Epithelial cell of esophagus (primary cell): ENCODE data around the gene SMYD1.
A peak's percentile ranks its signal among the peaks of the same experiment; 100 is the strongest.

Experiments
- DNase-seq: peaks from one replicate; pipeline ENCODE4 v3.0.0; 2010; ENCODE audit warnings: low read depth
- H3K4me3 ChIP-seq: 2 replicates; pipeline ENCODE4 v1.5.1; 2011; ENCODE audit warnings: mild to moderate bottlenecking, low read length, control low read depth
- CTCF ChIP-seq: IDR thresholded peaks from 2 replicates; pipeline ENCODE4 v1.5.1; 2011; ENCODE audit warnings: low read depth, mild to moderate bottlenecking, low read length, control low read depth, inconsistent platforms; ENCODE audit not compliant: insufficient read depth; ENCODE audit errors: missing control alignments

The SMYD1 gene

GRCh38 chr2:88066543-88066942, 1.1 kb upstream of the SMYD1 start:
- no peak for TF ChIP-seq CTCF
- no peak for DNase-seq
- no peak overlapping the region for H3K4me3 ChIP-seq

- H3K4me3 ChIP-seq, result no peak overlapping the region
- no peak for TF ChIP-seq CTCF
- no peak for DNase-seq
These were observed 436 bp upstream of the SMYD1 start for GRCh38 chr2:88067189-88067588.

- DNase-seq, result no peak
- TF ChIP-seq CTCF, result no peak
- H3K4me3 ChIP-seq, result no peak overlapping the region
These were observed 419 bp downstream of the SMYD1 start for GRCh38 chr2:88068044-88068443.

GRCh38 chr2:88069117-88069516, 1.5 kb downstream of the SMYD1 start:
- DNase-seq, result no peak
- no peak overlapping the region for H3K4me3 ChIP-seq
- TF ChIP-seq CTCF, result no peak

- TF ChIP-seq CTCF, result no peak
- H3K4me3 ChIP-seq, result no peak overlapping the region
- peak; percentile 7 for DNase-seq
These were observed 2.4 kb downstream of the SMYD1 start for GRCh38 chr2:88070055-88070454.

- DNase-seq, result peak; percentile 20
- TF ChIP-seq CTCF, result no peak
- H3K4me3 ChIP-seq, result no peak overlapping the region
These were observed 3.7 kb downstream of the SMYD1 start for GRCh38 chr2:88071365-88071764.

GRCh38 chr2:88074150-88074549, 6.5 kb downstream of the SMYD1 start:
- no peak for TF ChIP-seq CTCF
- no peak overlapping the region for H3K4me3 ChIP-seq
- no peak for DNase-seq
